A549 (cell line): ENCODE results near the gene HMGXB3. TPM values are rescaled to one million over a fixed set of nuclear protein-coding genes. Genes with fewer than 3 reads are reported as not detected.

Source experiments
- ATAC-seq, 2 experiments: fragments of 200-7000 bp in 1 of 2; fragments of >200 bp in 1 of 2; cut with Nextera tagmentation in 1 of 2; cut with Tn5 transposase in 1 of 2; 3 replicates each; pipeline versions ENCODE4 v1.8.0 to v1.9.1; 2018 to 2020; ENCODE audit warnings: mild to moderate bottlenecking in 1 of 2, moderate library complexity in 1 of 2
- CTCF ChIA-PET: fragments of 300-600 bp; sonication (Branson Sonifier 250); formaldehyde crosslinking; extraction: SDS; loops from one replicate; lab custom pipeline; 2021; ENCODE audit warnings: antibody characterized with exemption, inconsistent platforms; lab: Yijun Ruan, JAX
- POLR2A ChIA-PET: fragments of 350-600 bp; formaldehyde crosslinking; extraction: SDS; loops from one replicate; lab custom pipeline; 2021; ENCODE audit warnings: antibody characterized with exemption, inconsistent platforms; lab: Yijun Ruan, JAX
- DNase-seq, 2 experiments: peaks; one replicate each; pipeline versions ENCODE4 v3.0.0 to v3.0.0-alpha.2; 2011 to 2016; ENCODE audit warnings: low read depth in 1 of 2, low spot score in 1 of 2
- FAIRE-seq: peaks from 2 replicates; lab custom pipeline; 2011; peaks lifted over from hg19 to GRCh38; lab: Jason Lieb, UNC
- H3K27ac ChIP-seq, 2 experiments: fragments of >200 bp; sonication (Bioruptor Twin); formaldehyde crosslinking; 3 replicates each; pipeline ENCODE4 v1.5.1; 2016 to 2017
- H3K4me1 ChIP-seq: fragments of >200 bp; sonication (Bioruptor Twin); formaldehyde crosslinking; 3 replicates; pipeline ENCODE4 v1.6.1; 2016
- H3K4me2 ChIP-seq: fragments of >200 bp; sonication (Bioruptor Twin); formaldehyde crosslinking; 3 replicates; pipeline ENCODE4 v1.6.1; 2016
- H3K4me3 ChIP-seq: fragments of >200 bp; sonication (Bioruptor Twin); formaldehyde crosslinking; 3 replicates; pipeline ENCODE4 v1.5.1; 2016
- H3K9me3 ChIP-seq: fragments of >200 bp; sonication (Bioruptor Twin); formaldehyde crosslinking; 3 replicates; pipeline ENCODE4 v1.6.1; 2016
- BHLHE40 ChIP-seq: IDR thresholded peaks from 2 replicates; pipeline ENCODE4 v1.6.1; 2012; ENCODE audit warnings: low read depth, low read length, inconsistent platforms
- CEBPB ChIP-seq, 2 experiments: fragments of >200 bp in 1 of 2; sonication (Bioruptor Twin) in 1 of 2; formaldehyde crosslinking in 1 of 2; IDR thresholded peaks; 2 replicates each; pipeline ENCODE4 v1.6.1; 2012 to 2016
- CHD2 ChIP-seq: fragments of 150-350 bp; IDR thresholded peaks from 2 replicates; pipeline ENCODE4 v1.6.1; 2014; ENCODE audit warnings: low read length; ENCODE audit not compliant: partially characterized antibody
- CHD4 ChIP-seq: fragments of 200-600 bp; sonication (generic); IDR thresholded peaks from 2 replicates; pipeline ENCODE4 v1.6.1; 2016; ENCODE audit warnings: antibody characterized with exemption, mild to moderate bottlenecking, borderline replicate concordance
- EHF ChIP-seq: fragments of 250-450 bp; sonication (Bioruptor Pico); IDR thresholded peaks from 2 replicates; pipeline ENCODE4 v1.5.0; 2020; ENCODE audit warnings: mild to moderate bottlenecking
- ESRRA ChIP-seq: fragments of 150-350 bp; IDR thresholded peaks from 2 replicates; pipeline ENCODE4 v1.6.1; 2014; ENCODE audit warnings: mild to moderate bottlenecking, low read length, borderline replicate concordance
- FOXS1 ChIP-seq: fragments of 250-450 bp; sonication (Bioruptor Pico); IDR thresholded peaks from 2 replicates; pipeline ENCODE4 v1.5.0; 2020; ENCODE audit warnings: mild to moderate bottlenecking, moderate library complexity
- HEYL ChIP-seq: fragments of 250-450 bp; sonication (Bioruptor Pico); IDR thresholded peaks from 2 replicates; pipeline ENCODE4 v1.8.0; 2021; ENCODE audit warnings: mild to moderate bottlenecking, moderate library complexity
- KDM1A ChIP-seq: fragments of 200-600 bp; sonication (generic); IDR thresholded peaks from 2 replicates; pipeline ENCODE4 v1.6.1; 2016; ENCODE audit warnings: low read depth, mild to moderate bottlenecking
- NR3C1 ChIP-seq: fragments of >200 bp; sonication (Bioruptor Twin); formaldehyde crosslinking; IDR thresholded peaks from 3 replicates; pipeline ENCODE4 v1.6.1; 2017
- PHF8 ChIP-seq: fragments of 200-600 bp; sonication (generic); IDR thresholded peaks from 2 replicates; pipeline ENCODE4 v1.6.1; 2016; ENCODE audit warnings: low read depth, mild to moderate bottlenecking, antibody characterized with exemption, moderate library complexity, borderline replicate concordance
- RAD21 ChIP-seq, 2 experiments: fragments of >200 bp in 1 of 2; sonication (Bioruptor Twin) in 1 of 2; formaldehyde crosslinking in 1 of 2; IDR thresholded peaks in 1 of 2; conservative IDR thresholded peaks in 1 of 2; 2 replicates in 1 of 2; 3 replicates in 1 of 2; pipeline ENCODE4 v1.6.1; 2012 to 2018; ENCODE audit warnings: inconsistent platforms in 1 of 2
- RARB ChIP-seq: fragments of 250-450 bp; sonication (Bioruptor Pico); IDR thresholded peaks from 2 replicates; pipeline ENCODE4 v1.8.0; 2021; ENCODE audit warnings: mild to moderate bottlenecking, moderate library complexity
- TFCP2L1 ChIP-seq: fragments of 250-450 bp; sonication (Bioruptor Pico); IDR thresholded peaks from 2 replicates; pipeline ENCODE4 v1.5.0; 2021; ENCODE audit warnings: mild to moderate bottlenecking
- TP53 ChIP-seq: fragments of 250-450 bp; sonication (Bioruptor Pico); IDR thresholded peaks from 2 replicates; pipeline ENCODE4 v1.5.0; 2021; ENCODE audit warnings: mild to moderate bottlenecking, moderate library complexity
- WGBS: methylation state at CpG from one replicate; pipeline ENCODE4 v1.1.6; 2017; ENCODE audit errors: missing lambda C conversion rate; 5-methylcytosine and 5-hydroxymethylcytosine counted together
- polyA plus RNA-seq, 4 experiments: library from polyadenylated mRNA; depleted of rRNA in 3 of 4; stranded (reverse); fragments of >200 nt; fragmentation: RNase III in 1 of 4; extraction: RNeasy Plus Mini Kit Qiagen cat#74134 plus additional on column Dnase treatment in 1 of 4; gene quantifications; 2 replicates in 3 of 4; 3 replicates in 1 of 4; pipeline ENCODE4 v1.2.3, GENCODE V29; 2011 to 2017
- TF ChIP-seq, protein P1 (sequence below): fragments of 200-600 bp; sonication (generic); IDR thresholded peaks from 2 replicates; pipeline ENCODE4 v1.6.1; 2016; ENCODE audit warnings: antibody characterized with exemption, mild to moderate bottlenecking, moderate library complexity
- TF ChIP-seq, protein P2 (sequence below): fragments of 150-350 bp; IDR thresholded peaks from 2 replicates; pipeline ENCODE4 v1.6.1; 2014; ENCODE audit warnings: low read depth, mild to moderate bottlenecking, low read length
- TF ChIP-seq, protein P3 (sequence below): IDR thresholded peaks from 2 replicates; pipeline ENCODE4 v1.6.1; 2012; ENCODE audit warnings: low read depth, borderline replicate concordance
- TF ChIP-seq, protein P4 (sequence below): fragments of >200 bp; sonication (Bioruptor Twin); formaldehyde crosslinking; IDR thresholded peaks from 2 replicates; pipeline ENCODE4 v1.6.1; 2016
- TF ChIP-seq, protein P5 (sequence below): fragments of 250-450 bp; sonication (Bioruptor Pico); IDR thresholded peaks from 2 replicates; pipeline ENCODE4 v1.5.0; 2021; ENCODE audit warnings: mild to moderate bottlenecking, moderate library complexity, borderline replicate concordance

Gene HMGXB3
- polyA plus RNA-seq, 2 of the 4 experiments (the other 2 are of a cell fraction): 20.5 to 34.1 TPM

DNA sequence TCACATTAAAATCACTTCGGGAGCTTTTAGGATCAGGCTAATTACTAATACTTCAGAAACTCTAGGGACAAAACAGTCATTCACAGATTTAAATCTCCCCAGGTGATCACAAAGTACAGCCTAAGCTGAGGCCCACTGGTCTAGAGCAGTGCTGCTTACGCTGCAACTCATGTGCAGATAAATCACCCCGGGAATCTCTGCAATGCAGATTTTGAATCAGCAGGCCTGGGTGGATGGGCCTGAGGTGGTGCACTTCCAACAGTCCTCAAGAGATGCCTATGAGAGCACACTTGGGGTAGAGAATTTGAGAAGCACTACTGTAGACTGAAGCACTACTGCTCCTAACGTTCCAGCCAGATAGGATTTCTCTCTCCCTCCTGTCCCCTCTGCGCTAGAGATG lies 57.5 kb downstream of the HMGXB3 start:
- peaks cover 2% of the 10 kb centered on the region for H3K4me1 ChIP-seq
- ATAC-seq (no peak; a peak in 2 of 6 replicates), DNase-seq (no peak)
- no peak overlapping the region for H3K4me3 ChIP-seq
- CTCF ChIA-PET: interaction anchor here (1.0 to 1.3 kb wide), 3 partner anchors 8 to 28 kb away, joined by 3 to 4 read pairs (median 3); no protein-coding TSS in a partner anchor
- no peak overlapping the region for H3K4me2 ChIP-seq
- TF ChIP-seq RARB (no peak), TP53 (CRISPR knock-in tag) (no peak), PHF8 (no peak), NR3C1 (no peak), FOXS1 (CRISPR knock-in tag) (no peak), KDM1A (no peak), RAD21 (conservative IDR thresholded peaks at IDR 0.05 in 1 of 2, IDR thresholded peaks at IDR 0.05 in 1 of 2) (no peak), CEBPB (IDR thresholded peaks at IDR 0.05) (no peak), HEYL (CRISPR knock-in tag) (no peak), BHLHE40 (no peak), CHD4 (no peak)
- TF ChIP-seq, protein P1, sequence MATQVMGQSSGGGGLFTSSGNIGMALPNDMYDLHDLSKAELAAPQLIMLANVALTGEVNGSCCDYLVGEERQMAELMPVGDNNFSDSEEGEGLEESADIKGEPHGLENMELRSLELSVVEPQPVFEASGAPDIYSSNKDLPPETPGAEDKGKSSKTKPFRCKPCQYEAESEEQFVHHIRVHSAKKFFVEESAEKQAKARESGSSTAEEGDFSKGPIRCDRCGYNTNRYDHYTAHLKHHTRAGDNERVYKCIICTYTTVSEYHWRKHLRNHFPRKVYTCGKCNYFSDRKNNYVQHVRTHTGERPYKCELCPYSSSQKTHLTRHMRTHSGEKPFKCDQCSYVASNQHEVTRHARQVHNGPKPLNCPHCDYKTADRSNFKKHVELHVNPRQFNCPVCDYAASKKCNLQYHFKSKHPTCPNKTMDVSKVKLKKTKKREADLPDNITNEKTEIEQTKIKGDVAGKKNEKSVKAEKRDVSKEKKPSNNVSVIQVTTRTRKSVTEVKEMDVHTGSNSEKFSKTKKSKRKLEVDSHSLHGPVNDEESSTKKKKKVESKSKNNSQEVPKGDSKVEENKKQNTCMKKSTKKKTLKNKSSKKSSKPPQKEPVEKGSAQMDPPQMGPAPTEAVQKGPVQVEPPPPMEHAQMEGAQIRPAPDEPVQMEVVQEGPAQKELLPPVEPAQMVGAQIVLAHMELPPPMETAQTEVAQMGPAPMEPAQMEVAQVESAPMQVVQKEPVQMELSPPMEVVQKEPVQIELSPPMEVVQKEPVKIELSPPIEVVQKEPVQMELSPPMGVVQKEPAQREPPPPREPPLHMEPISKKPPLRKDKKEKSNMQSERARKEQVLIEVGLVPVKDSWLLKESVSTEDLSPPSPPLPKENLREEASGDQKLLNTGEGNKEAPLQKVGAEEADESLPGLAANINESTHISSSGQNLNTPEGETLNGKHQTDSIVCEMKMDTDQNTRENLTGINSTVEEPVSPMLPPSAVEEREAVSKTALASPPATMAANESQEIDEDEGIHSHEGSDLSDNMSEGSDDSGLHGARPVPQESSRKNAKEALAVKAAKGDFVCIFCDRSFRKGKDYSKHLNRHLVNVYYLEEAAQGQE: no peak
- TF ChIP-seq, protein P2, sequence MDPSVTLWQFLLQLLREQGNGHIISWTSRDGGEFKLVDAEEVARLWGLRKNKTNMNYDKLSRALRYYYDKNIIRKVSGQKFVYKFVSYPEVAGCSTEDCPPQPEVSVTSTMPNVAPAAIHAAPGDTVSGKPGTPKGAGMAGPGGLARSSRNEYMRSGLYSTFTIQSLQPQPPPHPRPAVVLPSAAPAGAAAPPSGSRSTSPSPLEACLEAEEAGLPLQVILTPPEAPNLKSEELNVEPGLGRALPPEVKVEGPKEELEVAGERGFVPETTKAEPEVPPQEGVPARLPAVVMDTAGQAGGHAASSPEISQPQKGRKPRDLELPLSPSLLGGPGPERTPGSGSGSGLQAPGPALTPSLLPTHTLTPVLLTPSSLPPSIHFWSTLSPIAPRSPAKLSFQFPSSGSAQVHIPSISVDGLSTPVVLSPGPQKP: no peak
- TF ChIP-seq, protein P3, sequence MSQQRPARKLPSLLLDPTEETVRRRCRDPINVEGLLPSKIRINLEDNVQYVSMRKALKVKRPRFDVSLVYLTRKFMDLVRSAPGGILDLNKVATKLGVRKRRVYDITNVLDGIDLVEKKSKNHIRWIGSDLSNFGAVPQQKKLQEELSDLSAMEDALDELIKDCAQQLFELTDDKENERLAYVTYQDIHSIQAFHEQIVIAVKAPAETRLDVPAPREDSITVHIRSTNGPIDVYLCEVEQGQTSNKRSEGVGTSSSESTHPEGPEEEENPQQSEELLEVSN: no peak
- TF ChIP-seq, all 56 proteins: peak for 0
- Histone ChIP-seq H3K27ac (no peak overlapping the region), H3K9me3 (no peaks in the 10 kb centered on the region)
- no peak for FAIRE-seq
- 83% methylated on average over 5 of the region's 5 CpGs for WGBS
- POLR2A ChIA-PET: no interaction called here

DNA sequence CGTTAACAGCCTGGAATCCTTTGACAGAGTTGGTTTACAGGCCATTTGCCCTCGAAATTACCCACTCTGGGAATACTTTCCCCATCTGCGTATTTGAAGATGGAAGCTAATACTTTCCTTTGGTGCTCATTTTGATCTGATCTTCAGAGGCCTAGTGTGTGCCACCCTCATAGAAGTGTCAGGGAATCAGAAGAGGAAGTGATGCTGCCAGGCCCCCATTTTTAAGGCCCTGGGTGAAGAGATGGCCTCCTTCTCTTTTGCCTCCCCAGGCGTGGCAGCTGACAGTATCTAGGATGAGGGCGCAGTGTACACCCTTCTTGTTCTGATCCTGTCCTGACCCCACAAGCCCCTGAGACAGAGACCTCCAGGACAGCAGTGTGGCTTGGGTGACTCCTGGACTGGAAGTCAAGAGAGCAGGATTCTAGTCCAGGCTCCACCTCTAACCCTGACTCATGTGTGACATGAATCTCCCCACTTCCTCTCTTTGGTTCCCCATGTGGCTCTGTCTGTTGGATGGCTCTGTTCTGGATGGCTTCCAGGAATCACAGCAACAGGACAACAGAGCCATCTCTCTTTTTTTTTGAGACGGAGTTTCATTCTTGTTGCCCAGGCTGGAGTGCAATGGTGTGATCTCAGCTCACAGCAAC lies 58.1 kb downstream of the HMGXB3 start:
- Histone ChIP-seq H3K4me2 (no peak overlapping the region), H3K9me3 (no peaks in the 10 kb centered on the region), H3K4me3 (no peak overlapping the region), H3K27ac (no peak overlapping the region), H3K4me1 (no peaks in the 10 kb centered on the region)
- peak in 1 of 2 experiments; percentile 9; a peak in 1 of 6 replicates for ATAC-seq
- DNase-seq: no peak
- ChIA-PET CTCF (interaction anchor here (1.0 to 1.3 kb wide), 3 partner anchors 9 to 28 kb away, joined by 3 to 4 read pairs (median 3); no protein-coding TSS in a partner anchor), POLR2A (no interaction called here)
- 87% methylated on average over 6 of the region's 6 CpGs for WGBS
- no peak for FAIRE-seq
- TF ChIP-seq NR3C1 (no peak), CEBPB (IDR thresholded peaks at IDR 0.05) (no peak), RARB (no peak), TFCP2L1 (CRISPR knock-in tag) (no peak), KDM1A (no peak), ESRRA (no peak), CHD2 (no peak), PHF8 (no peak), EHF (no peak)
- TF ChIP-seq, protein P2: no peak
- TF ChIP-seq, protein P4, sequence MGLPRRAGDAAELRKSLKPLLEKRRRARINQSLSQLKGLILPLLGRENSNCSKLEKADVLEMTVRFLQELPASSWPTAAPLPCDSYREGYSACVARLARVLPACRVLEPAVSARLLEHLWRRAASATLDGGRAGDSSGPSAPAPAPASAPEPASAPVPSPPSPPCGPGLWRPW: no peak
- TF ChIP-seq, protein P5, sequence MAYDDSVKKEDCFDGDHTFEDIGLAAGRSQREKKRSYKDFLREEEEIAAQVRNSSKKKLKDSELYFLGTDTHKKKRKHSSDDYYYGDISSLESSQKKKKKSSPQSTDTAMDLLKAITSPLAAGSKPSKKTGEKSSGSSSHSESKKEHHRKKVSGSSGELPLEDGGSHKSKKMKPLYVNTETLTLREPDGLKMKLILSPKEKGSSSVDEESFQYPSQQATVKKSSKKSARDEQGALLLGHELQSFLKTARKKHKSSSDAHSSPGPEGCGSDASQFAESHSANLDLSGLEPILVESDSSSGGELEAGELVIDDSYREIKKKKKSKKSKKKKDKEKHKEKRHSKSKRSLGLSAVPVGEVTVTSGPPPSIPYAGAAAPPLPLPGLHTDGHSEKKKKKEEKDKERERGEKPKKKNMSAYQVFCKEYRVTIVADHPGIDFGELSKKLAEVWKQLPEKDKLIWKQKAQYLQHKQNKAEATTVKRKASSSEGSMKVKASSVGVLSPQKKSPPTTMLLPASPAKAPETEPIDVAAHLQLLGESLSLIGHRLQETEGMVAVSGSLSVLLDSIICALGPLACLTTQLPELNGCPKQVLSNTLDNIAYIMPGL (CRISPR knock-in tag): no peak
- TF ChIP-seq, protein P1: no peak
